HUES6 (cell line): ENCODE measurements around the gene CUEDC1.

Experiments used
- H3K27ac ChIP-seq: 2 replicates; pipeline ENCODE4 v1.7.0; 2013; ENCODE audit warnings: low read depth, mild to moderate bottlenecking, low read length, inconsistent platforms
- H3K27me3 ChIP-seq: 2 replicates; pipeline ENCODE4 v1.6.1; 2013; ENCODE audit warnings: low read length; ENCODE audit not compliant: control insufficient read depth, insufficient read depth
- H3K36me3 ChIP-seq: 2 replicates; pipeline ENCODE4 v1.6.1; 2013; ENCODE audit warnings: low read length; ENCODE audit not compliant: control insufficient read depth, insufficient read depth
- H3K4me1 ChIP-seq: 2 replicates; pipeline ENCODE4 v1.6.1; 2013; ENCODE audit warnings: low read length; ENCODE audit not compliant: control insufficient read depth, insufficient read depth
- H3K4me3 ChIP-seq: 2 replicates; pipeline ENCODE4 v1.5.1; 2013; ENCODE audit warnings: low read depth, low read length
- H3K9ac ChIP-seq: one replicate; pipeline ENCODE4 v1.6.1; 2013; ENCODE audit warnings: mild to moderate bottlenecking, low read length
- H3K9me3 ChIP-seq: 2 replicates; pipeline ENCODE4 v1.6.1; 2013; ENCODE audit warnings: low read depth, low read length; ENCODE audit not compliant: control insufficient read depth, insufficient read depth

The CUEDC1 gene

DNA sequence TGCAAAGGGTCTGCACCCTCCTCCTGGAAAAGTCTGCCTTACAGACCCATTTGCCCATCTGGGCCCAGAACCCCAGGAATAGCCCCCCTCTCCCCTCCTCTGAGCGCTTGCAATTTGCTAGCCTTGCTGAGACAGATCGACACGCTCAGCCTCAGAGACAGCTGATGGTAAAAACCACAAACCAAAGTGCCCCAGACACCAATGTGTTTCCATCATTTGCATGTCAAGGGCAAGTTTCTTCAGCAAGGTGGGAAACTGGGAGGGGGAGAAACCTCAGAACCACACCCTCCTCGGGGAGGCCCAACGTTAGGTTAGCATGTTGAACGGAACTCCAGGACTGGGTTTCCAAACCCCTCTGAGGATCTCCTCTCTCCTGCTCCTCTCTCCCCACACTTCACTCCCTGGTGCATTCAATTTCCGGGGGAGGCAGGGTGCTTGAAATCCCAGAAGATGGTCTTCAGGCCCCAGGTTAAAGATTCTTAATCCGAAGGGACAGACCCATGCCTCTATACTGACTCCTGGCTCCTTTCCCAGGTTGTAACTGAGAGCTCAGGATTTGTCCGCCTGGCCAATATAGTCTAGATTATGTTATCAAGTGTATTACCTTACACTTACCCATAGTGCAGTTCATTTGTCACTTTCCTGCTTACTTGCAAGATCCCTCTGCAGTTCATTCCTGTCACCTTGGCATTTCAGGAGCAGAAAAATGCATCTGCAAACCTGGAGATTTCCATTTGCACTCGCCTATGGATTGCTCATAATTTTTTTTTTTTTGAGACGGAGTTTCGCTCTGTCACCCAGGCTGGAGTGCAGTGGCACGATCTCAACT, 1.3 kb upstream of the CUEDC1 start:
- no peaks in the 10 kb centered on the region for H3K9me3 ChIP-seq
- peaks cover 49% of the 10 kb centered on the region for H3K4me1 ChIP-seq
- H3K4me3 ChIP-seq, result peak overlapping the region; percentile 76
- peaks cover 35% of the 10 kb centered on the region for H3K27me3 ChIP-seq
- H3K9ac ChIP-seq, result peak overlapping the region; percentile 86
- H3K36me3 ChIP-seq, result no peaks in the 10 kb centered on the region
- H3K27ac ChIP-seq, result no peak overlapping the region

GRCh38 chr17:57954397-57955182, 622 bp downstream of the CUEDC1 start:
- Histone ChIP-seq H3K4me1 (peaks cover 61% of the 10 kb centered on the region), H3K9ac (peak overlapping the region; percentile 79), H3K9me3 (no peaks in the 10 kb centered on the region), H3K4me3 (peak overlapping the region; percentile 76), H3K27me3 (peaks cover 31% of the 10 kb centered on the region), H3K27ac (peak overlapping the region; percentile 83; the same call in 1 of the 2 replicates), H3K36me3 (no peaks in the 10 kb centered on the region)

- Histone ChIP-seq H3K4me3 (peak overlapping the region; percentile 76), H3K27me3 (peaks cover 31% of the 10 kb centered on the region), H3K9ac (peak overlapping the region; percentile 72), H3K36me3 (no peaks in the 10 kb centered on the region), H3K4me1 (peaks cover 66% of the 10 kb centered on the region), H3K9me3 (no peaks in the 10 kb centered on the region), H3K27ac (peak overlapping the region; percentile 69; the same call in 1 of the 2 replicates)
Measured at GRCh38 chr17:57953705-57954396, 1.4 kb downstream of the CUEDC1 start.

DNA sequence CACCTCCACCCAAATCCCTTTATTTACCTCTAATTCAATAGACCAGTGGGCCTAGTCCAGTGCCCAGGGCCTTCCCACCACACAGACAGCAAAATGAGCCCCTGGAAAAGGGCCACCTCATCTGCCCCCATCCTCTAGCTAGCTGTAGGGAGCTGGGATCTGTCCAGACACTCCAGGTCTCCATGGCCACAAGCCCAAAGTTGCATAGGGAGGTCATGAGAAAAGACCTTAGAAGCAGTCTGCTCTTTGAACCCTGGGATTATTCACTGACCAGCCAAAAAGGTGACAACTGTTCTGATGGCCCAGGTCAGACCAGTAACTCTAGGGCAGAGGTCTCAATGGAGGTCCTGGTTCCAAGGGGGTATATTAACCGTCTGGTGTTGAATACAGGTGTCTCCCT, 2.0 kb downstream of the CUEDC1 start:
- Histone ChIP-seq H3K4me3 (no peak overlapping the region), H3K4me1 (peaks cover 73% of the 10 kb centered on the region), H3K27ac (no peak overlapping the region)

DNA sequence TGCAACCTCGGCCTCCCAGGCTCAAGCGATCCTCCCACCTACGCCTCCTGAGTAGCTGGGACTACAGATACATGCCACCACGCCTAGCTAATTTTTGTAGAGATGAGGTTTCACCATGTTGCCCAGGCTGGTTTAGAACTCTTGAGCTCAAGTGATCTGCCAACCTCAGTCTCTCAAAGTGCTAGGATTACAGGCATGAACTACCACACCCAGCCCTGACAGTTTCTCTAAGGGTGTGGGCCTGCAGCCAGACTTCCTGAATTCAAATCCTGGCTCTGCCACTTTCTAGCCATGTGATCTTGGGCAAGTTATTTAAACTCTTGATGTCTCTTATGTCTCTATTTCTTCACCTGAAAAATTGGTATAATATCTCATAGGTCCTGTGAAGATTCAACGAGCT, 5.6 kb downstream of the CUEDC1 start:
- Histone ChIP-seq H3K36me3 (no peaks in the 10 kb centered on the region), H3K27me3 (peaks cover 9% of the 10 kb centered on the region), H3K9me3 (no peaks in the 10 kb centered on the region), H3K9ac (peak overlapping the region; percentile 41), H3K27ac (no peak overlapping the region), H3K4me1 (peaks cover 68% of the 10 kb centered on the region), H3K4me3 (no peak overlapping the region)

More for the DNA sequence above, 2.0 kb downstream of the CUEDC1 start:
- Histone ChIP-seq H3K36me3 (no peaks in the 10 kb centered on the region), H3K9me3 (no peaks in the 10 kb centered on the region), H3K27me3 (peaks cover 31% of the 10 kb centered on the region), H3K9ac (no peak overlapping the region)

DNA sequence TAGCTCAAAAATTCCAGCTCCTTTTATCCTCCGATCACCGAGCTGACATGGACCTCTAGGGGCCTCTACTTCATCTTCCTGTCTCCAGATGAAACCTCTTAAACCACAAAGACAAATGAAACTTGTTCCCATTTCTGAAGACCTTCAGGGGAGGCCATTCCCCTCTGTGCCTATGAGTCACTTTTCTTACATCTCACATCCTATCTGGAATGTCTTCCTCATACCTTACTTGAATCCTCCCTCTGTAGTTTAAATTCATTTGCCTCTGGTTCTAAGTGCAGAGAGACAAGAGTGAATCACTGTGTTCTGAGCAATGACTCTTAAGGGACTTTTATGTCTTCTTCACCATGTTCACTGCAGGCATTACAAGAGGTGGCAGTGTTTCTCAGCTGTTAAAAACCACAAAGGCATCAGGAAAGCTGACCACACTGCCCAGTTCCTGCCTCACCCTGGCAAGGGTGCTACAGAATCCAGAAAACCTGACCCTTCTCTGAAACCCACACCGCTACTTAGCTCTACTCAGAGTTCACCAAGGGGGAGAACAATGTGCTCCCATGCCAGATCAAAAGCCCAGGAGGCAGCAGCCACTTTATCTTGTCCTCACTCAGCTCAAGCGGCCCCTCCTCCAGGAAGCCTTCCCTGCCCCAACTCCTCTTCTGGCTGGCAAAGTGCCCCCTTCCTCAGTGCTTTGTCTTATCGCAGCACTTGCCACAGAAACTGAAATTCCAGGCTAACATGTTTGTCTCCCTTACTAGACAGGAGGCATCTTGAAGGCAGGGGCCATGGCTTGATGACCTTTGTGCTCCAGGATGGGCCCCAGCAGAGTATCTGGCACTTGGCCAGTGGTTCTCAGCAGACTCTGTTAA, 6.4 kb downstream of the CUEDC1 start:
- Histone ChIP-seq H3K9ac (peak overlapping the region; percentile 43), H3K27me3 (peaks cover 9% of the 10 kb centered on the region), H3K4me3 (no peak overlapping the region), H3K27ac (peak overlapping the region; percentile 70; the same call in 1 of the 2 replicates), H3K9me3 (no peaks in the 10 kb centered on the region), H3K36me3 (no peaks in the 10 kb centered on the region), H3K4me1 (peaks cover 63% of the 10 kb centered on the region)

GRCh38 chr17:57948169-57948554, 7.0 kb downstream of the CUEDC1 start:
- H3K27me3 ChIP-seq, result peaks cover 4% of the 10 kb centered on the region
- no peak overlapping the region for H3K4me3 ChIP-seq
- H3K4me1 ChIP-seq, result peaks cover 57% of the 10 kb centered on the region
- H3K36me3 ChIP-seq, result no peaks in the 10 kb centered on the region
- peak overlapping the region; percentile 70; the same call in 1 of the 2 replicates for H3K27ac ChIP-seq
- peak overlapping the region; percentile 32 for H3K9ac ChIP-seq
- no peaks in the 10 kb centered on the region for H3K9me3 ChIP-seq

GRCh38 chr17:57947369-57947768, 7.8 kb downstream of the CUEDC1 start:
- Histone ChIP-seq H3K9ac (no peak overlapping the region), H3K4me3 (no peak overlapping the region), H3K27ac (no peak overlapping the region), H3K36me3 (no peaks in the 10 kb centered on the region), H3K27me3 (no peaks in the 10 kb centered on the region), H3K9me3 (no peaks in the 10 kb centered on the region), H3K4me1 (peaks cover 49% of the 10 kb centered on the region)

GRCh38 chr17:57946798-57947358, 8.3 kb downstream of the CUEDC1 start:
- no peaks in the 10 kb centered on the region for H3K9me3 ChIP-seq
- no peaks in the 10 kb centered on the region for H3K36me3 ChIP-seq
- H3K27me3 ChIP-seq, result no peaks in the 10 kb centered on the region
- H3K27ac ChIP-seq, result peak overlapping the region; percentile 20; the same call in 1 of the 2 replicates
- no peak overlapping the region for H3K9ac ChIP-seq
- no peak overlapping the region for H3K4me3 ChIP-seq
- H3K4me1 ChIP-seq, result peaks cover 46% of the 10 kb centered on the region
